Liver (tissue), 3 donors: Measurements from ENCODE around the gene FSTL1.

Experiments used
- FOXA1 ChIP-seq: IDR thresholded peaks from 2 replicates; pipeline ENCODE4 v1.6.1; 2016; ENCODE audit warnings: antibody characterized with exemption
- GABPA ChIP-seq, 2 donors: IDR thresholded peaks in 1 of 2; conservative IDR thresholded peaks in 1 of 2; 2 replicates each; pipeline ENCODE4 v1.6.1; 2016; ENCODE audit warnings: antibody characterized with exemption in 2 of 2, mild to moderate bottlenecking in 1 of 2, moderate library complexity in 1 of 2
- JUND ChIP-seq, 2 donors: IDR thresholded peaks; 2 replicates each; pipeline ENCODE4 v1.6.1; 2016; ENCODE audit warnings: antibody characterized with exemption in 2 of 2
- RAD21 ChIP-seq, 2 donors: IDR thresholded peaks; 2 replicates each; pipeline ENCODE4 v1.6.1; 2016; ENCODE audit warnings: antibody characterized with exemption in 2 of 2, mild to moderate bottlenecking in 2 of 2
- TAF1 ChIP-seq: conservative IDR thresholded peaks from 2 replicates; pipeline ENCODE4 v1.6.1; 2016; ENCODE audit warnings: antibody characterized with exemption, mild to moderate bottlenecking
- TF ChIP-seq, protein P1 (sequence below): fragments of 150-350 bp; IDR thresholded peaks from 2 replicates; pipeline ENCODE4 v1.5.1; 2017; ENCODE audit warnings: improper control_type of control experiment, low read depth, low read length; ENCODE audit not compliant: missing input control
- donor health status: healthy.
- donor health status: healthy.

DNA sequence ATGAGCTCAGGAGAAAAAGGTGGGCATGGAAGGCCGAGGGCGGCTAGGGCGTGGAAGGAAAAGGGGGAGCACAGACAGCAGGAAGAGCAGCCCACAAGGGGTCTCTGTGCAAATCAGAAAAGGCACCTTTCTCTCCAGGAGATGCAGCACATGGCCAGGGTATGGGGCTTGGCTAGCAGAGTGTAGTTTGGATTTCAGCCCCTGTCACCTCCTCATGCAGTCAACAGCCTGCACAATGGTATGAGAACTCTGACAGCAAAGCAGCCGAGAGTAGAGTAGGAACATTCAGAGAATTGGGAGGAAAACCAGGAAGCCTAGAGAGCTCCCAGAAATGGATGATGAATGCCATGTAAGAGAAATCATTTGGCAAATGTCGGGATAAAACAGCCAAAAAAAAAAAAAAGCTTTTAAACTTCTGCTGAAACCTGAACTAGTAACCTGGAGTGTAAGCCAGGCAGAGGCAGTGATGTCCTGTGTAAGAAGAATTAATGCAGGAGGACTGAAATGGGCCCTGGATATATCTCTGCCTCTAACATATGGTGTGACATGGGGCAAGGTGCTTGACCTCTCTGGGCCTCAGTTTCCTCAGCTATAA, 25.7 kb downstream of the FSTL1 start:
- no peak for TF ChIP-seq TAF1
- no peak for TF ChIP-seq FOXA1
- TF ChIP-seq, protein P1, sequence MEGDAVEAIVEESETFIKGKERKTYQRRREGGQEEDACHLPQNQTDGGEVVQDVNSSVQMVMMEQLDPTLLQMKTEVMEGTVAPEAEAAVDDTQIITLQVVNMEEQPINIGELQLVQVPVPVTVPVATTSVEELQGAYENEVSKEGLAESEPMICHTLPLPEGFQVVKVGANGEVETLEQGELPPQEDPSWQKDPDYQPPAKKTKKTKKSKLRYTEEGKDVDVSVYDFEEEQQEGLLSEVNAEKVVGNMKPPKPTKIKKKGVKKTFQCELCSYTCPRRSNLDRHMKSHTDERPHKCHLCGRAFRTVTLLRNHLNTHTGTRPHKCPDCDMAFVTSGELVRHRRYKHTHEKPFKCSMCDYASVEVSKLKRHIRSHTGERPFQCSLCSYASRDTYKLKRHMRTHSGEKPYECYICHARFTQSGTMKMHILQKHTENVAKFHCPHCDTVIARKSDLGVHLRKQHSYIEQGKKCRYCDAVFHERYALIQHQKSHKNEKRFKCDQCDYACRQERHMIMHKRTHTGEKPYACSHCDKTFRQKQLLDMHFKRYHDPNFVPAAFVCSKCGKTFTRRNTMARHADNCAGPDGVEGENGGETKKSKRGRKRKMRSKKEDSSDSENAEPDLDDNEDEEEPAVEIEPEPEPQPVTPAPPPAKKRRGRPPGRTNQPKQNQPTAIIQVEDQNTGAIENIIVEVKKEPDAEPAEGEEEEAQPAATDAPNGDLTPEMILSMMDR: no peak
- TF ChIP-seq RAD21 (IDR thresholded peaks at IDR 0.05): no peak
- TF ChIP-seq GABPA (IDR thresholded peaks at IDR 0.05 in 1 of 2, conservative IDR thresholded peaks at IDR 0.05 in 1 of 2): no peak
- no peak for TF ChIP-seq JUND (IDR thresholded peaks at IDR 0.05)
